Fibroblast of lung (primary cell): ENCODE results near the gene MOSPD3. TPM values are rescaled to one million over a fixed set of nuclear protein-coding genes. Genes with fewer than 3 reads are reported as not detected.

Experiments used
- DNase-seq, 2 donors: peaks; one replicate each; pipeline versions ENCODE4 v3.0.0 to v3.0.0-alpha.2; 2010; ENCODE audit warnings: low read depth in 2 of 2
- H2AFZ ChIP-seq: 2 replicates; pipeline ENCODE4 v1.5.1; 2012; ENCODE audit warnings: low read length, control low read depth, inconsistent platforms
- H3K27ac ChIP-seq: 2 replicates; pipeline ENCODE4 v1.5.1; 2011; ENCODE audit warnings: low read length, control low read depth; ENCODE audit not compliant: insufficient read depth
- H3K27me3 ChIP-seq: 2 replicates; pipeline ENCODE4 v1.5.1; 2011; ENCODE audit warnings: mild to moderate bottlenecking, low read length; ENCODE audit not compliant: control insufficient read depth, insufficient read depth
- H3K36me3 ChIP-seq: 2 replicates; pipeline ENCODE4 v1.5.1; 2011; ENCODE audit warnings: low read length; ENCODE audit not compliant: control insufficient read depth, insufficient read depth
- H3K4me1 ChIP-seq: 2 replicates; pipeline ENCODE4 v1.5.1; 2011; ENCODE audit warnings: low read length; ENCODE audit not compliant: control insufficient read depth, insufficient read depth; ENCODE audit errors: extremely low read depth
- H3K4me2 ChIP-seq: 2 replicates; pipeline ENCODE4 v1.5.1; 2011; ENCODE audit warnings: low read length, control low read depth; ENCODE audit not compliant: insufficient read depth; ENCODE audit errors: extremely low read depth
- H3K4me3 ChIP-seq, 4 experiments: fragments of 200-600 bp in 1 of 4; sonication (generic) in 1 of 4; replicated peaks in 1 of 4; 2 replicates each; pipeline ENCODE4 v1.5.1; 2011 to 2016; ENCODE audit warnings: low read length in 4 of 4, low read depth in 3 of 4, mild to moderate bottlenecking in 3 of 4, control low read depth in 2 of 4, inconsistent platforms in 1 of 4, mixed read lengths in 1 of 4; ENCODE audit not compliant: insufficient read depth in 1 of 4; ENCODE audit errors: control extremely low read depth in 1 of 4
- H3K79me2 ChIP-seq: 2 replicates; pipeline ENCODE4 v1.5.1; 2012; ENCODE audit warnings: mild to moderate bottlenecking, low read length, inconsistent platforms; ENCODE audit not compliant: control insufficient read depth, insufficient read depth
- H3K9ac ChIP-seq: 2 replicates; pipeline ENCODE4 v1.5.1; 2011; ENCODE audit warnings: mild to moderate bottlenecking, low read length, control low read depth; ENCODE audit not compliant: insufficient read depth
- H3K9me3 ChIP-seq: 2 replicates; pipeline ENCODE4 v1.5.1; 2012; ENCODE audit warnings: low read depth, low read length; ENCODE audit not compliant: control insufficient read depth, insufficient read depth
- H4K20me1 ChIP-seq: 2 replicates; pipeline ENCODE4 v1.5.1; 2011; ENCODE audit warnings: low read length; ENCODE audit not compliant: control insufficient read depth, insufficient read depth; ENCODE audit errors: extremely low read depth
- CTCF ChIP-seq, 2 donors: IDR thresholded peaks in 1 of 2; conservative IDR thresholded peaks in 1 of 2; 1 replicate in 1 of 2; 2 replicates in 1 of 2; pipeline ENCODE4 v1.5.1; 2011 to 2012; ENCODE audit warnings: low read length in 2 of 2, control low read depth in 1 of 2, inconsistent platforms in 1 of 2, low read depth in 1 of 2, mild to moderate bottlenecking in 1 of 2
- EZH2 ChIP-seq: IDR thresholded peaks from 2 replicates; pipeline ENCODE4 v1.5.1; 2012; ENCODE audit warnings: low read length, control low read depth, mild to moderate bottlenecking; ENCODE audit errors: missing control alignments
- polyA plus RNA-seq, 2 donors: library from polyadenylated mRNA; depleted of rRNA in 1 of 2; stranded (reverse) in 1 of 2; unstranded in 1 of 2; fragments of >200 nt; gene quantifications; 2 replicates each; pipeline ENCODE4 v1.2.1, GENCODE V29; 2011 to 2012; ENCODE audit warnings: missing spikeins in 1 of 2
- total RNA-seq: library from RNA; depleted of rRNA; stranded (reverse); fragments of >200 nt; gene quantifications from 2 replicates; pipeline ENCODE4 v1.2.1, GENCODE V29; 2014

The MOSPD3 gene
- total and polyA plus RNA-seq, 2 donors (not counting 1 experiment from before 2014, with no cell fraction given), result 5.9 to 12.8 TPM

GRCh38 chr7:100614308-100614861 lies 2.0 kb downstream of the MOSPD3 start:
- no peak overlapping the region for H2AFZ ChIP-seq
- DNase-seq, result no peak
- no peaks in the 10 kb centered on the region for H3K36me3 ChIP-seq
- no peaks in the 10 kb centered on the region for H4K20me1 ChIP-seq
- no peaks in the 10 kb centered on the region for H3K79me2 ChIP-seq
- H3K9me3 ChIP-seq, result no peaks in the 10 kb centered on the region
- TF ChIP-seq CTCF (conservative IDR thresholded peaks at IDR 0.05 in 1 of 2, IDR thresholded peaks at IDR 0.05 in 1 of 2; ENCODE audit: low read depth in 1 of 2, low read length in 2 of 2) (no peak), EZH2 (no peak)
- no peak overlapping the region for H3K4me2 ChIP-seq
- no peak overlapping the region for H3K4me3 ChIP-seq
- H3K27me3 ChIP-seq, result no peaks in the 10 kb centered on the region
- no peak overlapping the region for H3K27ac ChIP-seq
- no peaks in the 10 kb centered on the region for H3K4me1 ChIP-seq
- H3K9ac ChIP-seq, result no peak overlapping the region

DNA sequence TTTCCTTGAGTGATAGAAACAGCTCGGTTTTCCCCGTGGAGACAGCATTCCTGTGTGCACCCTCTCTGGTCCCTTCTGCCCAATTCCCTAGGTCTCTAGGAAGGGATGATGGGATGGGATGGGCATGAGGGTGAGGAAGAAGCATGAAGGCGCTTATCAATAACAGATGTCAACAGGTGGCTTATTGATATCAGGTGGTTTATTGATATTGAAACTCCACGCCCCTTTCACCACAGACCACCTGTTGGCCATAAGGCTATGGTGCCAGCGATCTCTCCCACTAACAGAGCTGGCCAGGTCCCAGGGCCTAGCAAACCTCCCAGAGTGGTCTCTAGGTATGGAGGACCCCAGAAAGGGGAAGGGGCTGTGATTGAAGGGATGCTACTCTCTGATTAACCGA lies 7.9 kb downstream of the MOSPD3 start:
- H4K20me1 ChIP-seq, result no peaks in the 10 kb centered on the region
- H3K9ac ChIP-seq, result no peak overlapping the region
- H2AFZ ChIP-seq, result no peak overlapping the region
- H3K4me2 ChIP-seq, result no peak overlapping the region
- H3K9me3 ChIP-seq, result no peaks in the 10 kb centered on the region
- H3K27ac ChIP-seq, result no peak overlapping the region
- no peak overlapping the region for H3K4me3 ChIP-seq
- no peaks in the 10 kb centered on the region for H3K79me2 ChIP-seq
- DNase-seq, result no peak
- no peaks in the 10 kb centered on the region for H3K36me3 ChIP-seq
- TF ChIP-seq EZH2, result no peak
- no peak for TF ChIP-seq CTCF (conservative IDR thresholded peaks at IDR 0.05 in 1 of 2, IDR thresholded peaks at IDR 0.05 in 1 of 2; ENCODE audit: low read depth in 1 of 2, low read length in 2 of 2)
- no peaks in the 10 kb centered on the region for H3K27me3 ChIP-seq
- no peaks in the 10 kb centered on the region for H3K4me1 ChIP-seq

GRCh38 chr7:100620804-100621203 lies 8.5 kb downstream of the MOSPD3 start:
- no peaks in the 10 kb centered on the region for H3K79me2 ChIP-seq
- no peaks in the 10 kb centered on the region for H3K36me3 ChIP-seq
- TF ChIP-seq CTCF (conservative IDR thresholded peaks at IDR 0.05 in 1 of 2, IDR thresholded peaks at IDR 0.05 in 1 of 2; ENCODE audit: low read depth in 1 of 2, low read length in 2 of 2), result no peak
- TF ChIP-seq EZH2, result no peak
- H3K4me2 ChIP-seq, result no peak overlapping the region
- no peaks in the 10 kb centered on the region for H3K9me3 ChIP-seq
- H3K27me3 ChIP-seq, result no peaks in the 10 kb centered on the region
- H3K9ac ChIP-seq, result no peak overlapping the region
- no peaks in the 10 kb centered on the region for H3K4me1 ChIP-seq
- H3K4me3 ChIP-seq, result no peak overlapping the region
- no peak overlapping the region for H3K27ac ChIP-seq
- no peaks in the 10 kb centered on the region for H4K20me1 ChIP-seq
- H2AFZ ChIP-seq, result no peak overlapping the region
- no peak for DNase-seq
